GM18526 (cell line): ENCODE data around the gene CACNA1H.

ENCODE experiments used
- POLR2A ChIP-seq: IDR thresholded peaks from 3 replicates; pipeline ENCODE4 v1.6.1; 2011; ENCODE audit not compliant: insufficient read length; ENCODE audit errors: extremely low read depth

Gene CACNA1H

GRCh38 chr16:1263591-1264344, 110.9 kb downstream of the CACNA1H start:
- TF ChIP-seq POLR2A = no peak

- TF ChIP-seq POLR2A = no peak
Measured at GRCh38 chr16:1264345-1265089, 111.6 kb downstream of the CACNA1H start.

GRCh38 chr16:1265090-1265630, 112.3 kb downstream of the CACNA1H start:
- TF ChIP-seq POLR2A = no peak

- no peak for TF ChIP-seq POLR2A
Measured at GRCh38 chr16:1265826-1266225, 112.9 kb downstream of the CACNA1H start.

GRCh38 chr16:1271380-1271723, 118.4 kb downstream of the CACNA1H start:
- no peak for TF ChIP-seq POLR2A
